Forelimb muscle (tissue), 1 donor: ENCODE measurements around the gene OPN5. TPM values are rescaled to one million over a fixed set of nuclear protein-coding genes. Genes with fewer than 3 reads are reported as not detected.

ENCODE experiments used
- DNase-seq: peaks from one replicate; pipeline ENCODE4 v3.0.0-alpha.2; 2013; ENCODE audit warnings: low read depth
- polyA plus RNA-seq: library from polyadenylated mRNA; unstranded; fragments of 120-200 nt; gene quantifications from one replicate; pipeline ENCODE4 v1.2.1, GENCODE V29; 2013; ENCODE audit not compliant: insufficient read length

OPN5 gene
- polyA plus RNA-seq, 1 donor: 0.15 TPM

GRCh38 chr6:47788498-47788884 lies 6.7 kb downstream of the OPN5 start:
- DNase-seq: no peak

GRCh38 chr6:47789553-47789952 lies 7.7 kb downstream of the OPN5 start:
- DNase-seq: no peak

GRCh38 chr6:47792216-47792733 lies 10.4 kb downstream of the OPN5 start:
- DNase-seq: no peak

GRCh38 chr6:47794577-47795135 lies 12.8 kb downstream of the OPN5 start:
- no peak for DNase-seq

GRCh38 chr6:47801984-47802383 lies 20.2 kb downstream of the OPN5 start:
- DNase-seq: no peak

GRCh38 chr6:47804821-47805220 lies 23.0 kb downstream of the OPN5 start:
- no peak for DNase-seq

- DNase-seq: no peak
Measured at GRCh38 chr6:47809873-47810272, 28.0 kb downstream of the OPN5 start.

GRCh38 chr6:47810885-47811284 lies 29.1 kb downstream of the OPN5 start:
- no peak for DNase-seq

GRCh38 chr6:47811443-47811842 lies 29.6 kb downstream of the OPN5 start:
- no peak for DNase-seq

- DNase-seq: no peak
Measured at GRCh38 chr6:47817749-47818148, 35.9 kb downstream of the OPN5 start.

- DNase-seq: no peak
Measured at GRCh38 chr6:47819461-47819860, 37.6 kb downstream of the OPN5 start.

- DNase-seq: no peak
Measured at GRCh38 chr6:47822856-47823554, 41.2 kb downstream of the OPN5 start.

- DNase-seq: no peak
Measured at GRCh38 chr6:47832386-47833100, 50.7 kb downstream of the OPN5 start.

GRCh38 chr6:47834196-47834595 lies 52.4 kb downstream of the OPN5 start:
- no peak for DNase-seq

- DNase-seq: no peak
Measured at GRCh38 chr6:47836046-47836445, 54.2 kb downstream of the OPN5 start.

- no peak for DNase-seq
Measured at GRCh38 chr6:47836639-47837038, 54.8 kb downstream of the OPN5 start.

GRCh38 chr6:47839645-47840044 lies 57.8 kb downstream of the OPN5 start:
- no peak for DNase-seq

GRCh38 chr6:47844881-47845280 lies 63.0 kb downstream of the OPN5 start:
- no peak for DNase-seq

GRCh38 chr6:47846752-47847151 lies 64.9 kb downstream of the OPN5 start:
- no peak for DNase-seq

GRCh38 chr6:47851091-47851490 lies 69.3 kb downstream of the OPN5 start:
- no peak for DNase-seq

GRCh38 chr6:47852727-47853126 lies 70.9 kb downstream of the OPN5 start:
- no peak for DNase-seq

GRCh38 chr6:47853766-47854165 lies 71.9 kb downstream of the OPN5 start:
- DNase-seq: no peak

GRCh38 chr6:47854971-47855370 lies 73.1 kb downstream of the OPN5 start:
- DNase-seq: no peak
